GM19328 (cell line): ENCODE results near the gene PDE6A.
"Not testable (repeated sequence)": the region's sequence is repeated elsewhere in the genome, so short reads cannot be mapped to it uniquely, and the experiment has no call there.

Experiments
- ATAC-seq: cut with Tn5 transposase; IDR thresholded peaks from one replicate; pipeline ENCODE4 v1.9.1; 2021; ENCODE audit warnings: mild to moderate bottlenecking, moderate library complexity; ENCODE audit not compliant: unreplicated experiment

The PDE6A gene

DNA sequence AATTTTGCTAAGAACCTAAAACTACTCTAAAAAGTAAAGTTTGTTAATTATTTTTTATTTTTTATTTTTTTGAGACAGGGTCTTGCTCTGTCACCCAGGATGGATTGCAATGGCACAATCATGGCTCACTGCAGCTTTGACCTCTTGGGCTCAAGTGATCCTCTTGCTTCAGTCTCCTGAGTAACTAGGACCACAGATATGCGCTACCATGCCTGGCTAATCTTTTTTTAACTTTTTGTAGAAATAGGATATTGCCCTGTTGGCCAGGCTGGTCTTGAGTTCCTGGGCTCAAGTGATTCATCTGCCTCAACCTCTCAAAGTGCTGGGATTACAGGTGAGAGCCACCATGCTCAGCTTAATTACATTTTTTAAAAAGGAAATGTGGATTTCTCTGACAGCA is 45.8 kb downstream of the PDE6A start:
- no peak for ATAC-seq

DNA sequence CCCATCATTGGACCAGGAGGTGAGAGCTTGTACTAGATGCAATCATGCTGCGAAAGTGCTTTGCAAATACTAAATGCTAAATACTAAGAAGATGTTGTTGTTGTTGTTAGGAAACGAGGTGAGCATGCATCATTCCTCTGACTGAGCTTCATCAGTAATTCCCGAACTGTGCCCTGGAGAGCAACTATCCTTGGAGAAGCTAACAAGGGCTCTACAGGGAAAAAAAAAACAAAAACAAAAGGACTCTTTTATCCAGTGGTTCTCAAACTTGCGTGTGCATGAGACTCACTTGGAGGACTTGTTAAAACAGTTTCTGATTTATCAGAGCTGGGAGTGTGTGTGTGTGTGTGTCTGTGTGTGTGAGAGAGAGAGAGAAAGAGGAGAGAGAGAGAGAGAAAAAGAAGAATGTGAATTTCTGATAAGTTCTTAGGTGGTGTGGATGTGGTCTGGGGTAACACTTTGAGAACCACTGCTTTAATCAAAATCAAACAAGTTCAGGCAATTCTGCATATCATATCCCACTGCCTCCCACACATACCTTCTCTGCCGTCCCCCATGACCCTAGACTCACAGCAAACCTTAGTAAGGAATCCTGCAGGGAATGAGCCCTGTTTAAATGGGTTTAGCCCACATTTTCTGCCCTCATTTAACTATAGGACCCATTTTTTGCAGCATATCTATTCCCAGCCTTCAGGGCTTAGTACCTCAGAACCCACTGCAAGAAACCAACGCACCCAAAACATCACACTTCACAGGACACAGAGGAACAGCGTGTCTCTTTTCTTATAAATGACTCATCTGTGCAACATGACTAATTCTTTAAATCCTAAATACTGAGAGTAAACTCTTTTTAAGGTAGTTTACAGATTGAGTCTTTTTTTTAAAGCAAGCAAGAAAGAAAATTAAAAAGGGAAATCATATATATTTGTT is 48.9 kb downstream of the PDE6A start:
- ATAC-seq: no peak

DNA sequence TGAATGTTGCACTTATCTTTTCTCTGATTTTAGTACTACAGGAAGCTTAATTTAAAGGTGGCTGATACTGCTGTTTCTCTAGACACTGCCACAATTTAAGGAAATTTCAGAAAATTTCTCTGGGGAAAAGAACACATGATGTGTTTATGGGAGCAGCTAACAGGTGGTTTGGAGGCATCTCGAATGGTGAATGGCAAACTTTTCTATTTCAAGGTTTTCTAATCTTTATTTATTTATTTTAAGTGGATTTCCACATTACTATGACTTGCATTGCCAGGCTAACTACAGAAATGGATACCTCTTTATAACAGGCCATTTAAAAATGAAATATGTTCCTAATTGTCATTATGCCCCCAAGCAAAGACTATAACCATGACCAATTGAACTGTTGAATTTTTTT is 50.4 kb downstream of the PDE6A start:
- no peak for ATAC-seq

DNA sequence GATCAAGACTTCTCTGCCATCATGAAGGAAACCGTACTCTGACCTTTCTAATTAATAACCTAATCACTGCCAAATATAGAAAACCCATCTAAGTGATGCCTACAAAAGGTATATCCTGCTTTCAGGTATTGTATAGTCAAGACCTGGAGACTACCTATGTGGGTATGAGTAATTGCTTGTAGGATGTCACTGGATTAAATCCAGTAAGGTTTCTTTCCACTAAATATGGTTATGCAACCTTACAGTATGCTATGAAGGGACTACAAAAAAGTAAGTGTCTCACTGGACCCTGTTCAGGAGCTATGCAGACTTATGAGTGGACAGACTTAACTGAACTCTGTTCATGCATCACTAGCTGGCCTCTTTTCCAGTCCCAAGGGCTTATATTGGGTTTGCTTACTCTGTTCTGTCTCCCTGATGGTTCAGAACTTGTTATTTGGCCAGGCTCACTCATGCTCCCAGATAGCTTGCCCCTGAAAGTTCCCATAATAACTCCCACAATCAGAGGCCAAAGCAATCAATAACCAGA is 51.1 kb downstream of the PDE6A start:
- no peak for ATAC-seq

DNA sequence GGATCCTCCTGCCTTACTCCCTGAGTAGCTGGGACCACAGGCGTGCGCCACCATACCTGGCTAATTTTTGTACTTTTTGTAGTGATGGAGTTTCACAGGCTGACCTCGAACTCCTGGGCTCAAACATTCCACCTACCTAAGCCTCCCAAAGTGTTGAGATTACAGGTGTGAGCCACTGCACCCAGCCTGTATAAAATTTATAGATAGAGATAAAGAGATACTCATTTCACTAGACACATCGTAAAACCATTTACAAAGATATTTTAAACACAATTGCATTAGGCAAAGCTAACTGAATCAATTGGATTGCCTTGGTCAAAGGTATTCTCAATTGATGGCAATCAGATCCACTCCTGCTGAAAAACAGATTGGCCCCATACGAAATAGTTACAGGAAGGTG is 52.0 kb downstream of the PDE6A start:
- ATAC-seq: no peak

DNA sequence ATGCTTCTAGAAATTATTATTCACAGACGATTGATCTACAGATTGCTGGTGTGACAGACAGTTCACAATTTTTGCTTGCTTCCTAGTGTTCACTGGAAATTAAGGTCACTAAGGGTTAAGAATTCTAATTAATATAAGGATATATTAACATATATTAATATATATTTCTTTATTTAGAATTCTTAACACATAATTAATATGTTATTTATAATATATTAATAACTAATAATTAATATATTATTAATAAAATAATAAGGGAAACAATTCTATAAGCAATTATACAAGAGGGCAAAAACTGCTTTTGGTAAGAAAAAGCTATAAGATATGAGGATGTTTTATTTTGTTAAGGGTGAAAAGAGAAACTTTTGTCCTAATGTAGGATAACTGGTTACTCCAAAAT is 56.3 kb downstream of the PDE6A start:
- no peak for ATAC-seq

DNA sequence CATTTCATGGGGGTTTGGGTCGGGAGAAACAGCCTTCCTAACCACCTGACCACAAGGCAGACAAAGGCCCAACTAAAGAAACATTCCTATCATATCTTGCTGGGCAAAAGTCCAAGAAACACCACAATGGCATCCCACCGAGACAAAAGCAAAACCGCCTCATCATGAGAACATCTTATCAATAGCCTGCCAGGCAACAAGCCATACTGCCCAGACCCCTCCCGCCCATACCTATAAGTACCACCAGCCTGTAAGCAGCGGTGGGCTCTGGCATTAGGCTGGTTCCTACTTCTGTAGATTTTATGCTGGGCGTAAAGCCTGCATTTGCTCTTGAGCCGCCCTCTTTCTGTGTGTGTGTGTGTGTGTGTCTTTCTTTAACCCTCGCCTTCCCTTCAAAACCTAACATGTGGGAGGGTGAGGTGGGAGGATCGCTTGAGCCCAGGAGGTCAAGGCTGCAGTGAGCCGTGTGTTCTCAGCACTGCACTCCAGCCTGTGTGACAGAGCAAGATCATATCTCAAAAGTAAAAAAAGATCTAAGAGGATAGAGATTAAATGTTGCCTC is 56.9 kb downstream of the PDE6A start:
- ATAC-seq: no peak

DNA sequence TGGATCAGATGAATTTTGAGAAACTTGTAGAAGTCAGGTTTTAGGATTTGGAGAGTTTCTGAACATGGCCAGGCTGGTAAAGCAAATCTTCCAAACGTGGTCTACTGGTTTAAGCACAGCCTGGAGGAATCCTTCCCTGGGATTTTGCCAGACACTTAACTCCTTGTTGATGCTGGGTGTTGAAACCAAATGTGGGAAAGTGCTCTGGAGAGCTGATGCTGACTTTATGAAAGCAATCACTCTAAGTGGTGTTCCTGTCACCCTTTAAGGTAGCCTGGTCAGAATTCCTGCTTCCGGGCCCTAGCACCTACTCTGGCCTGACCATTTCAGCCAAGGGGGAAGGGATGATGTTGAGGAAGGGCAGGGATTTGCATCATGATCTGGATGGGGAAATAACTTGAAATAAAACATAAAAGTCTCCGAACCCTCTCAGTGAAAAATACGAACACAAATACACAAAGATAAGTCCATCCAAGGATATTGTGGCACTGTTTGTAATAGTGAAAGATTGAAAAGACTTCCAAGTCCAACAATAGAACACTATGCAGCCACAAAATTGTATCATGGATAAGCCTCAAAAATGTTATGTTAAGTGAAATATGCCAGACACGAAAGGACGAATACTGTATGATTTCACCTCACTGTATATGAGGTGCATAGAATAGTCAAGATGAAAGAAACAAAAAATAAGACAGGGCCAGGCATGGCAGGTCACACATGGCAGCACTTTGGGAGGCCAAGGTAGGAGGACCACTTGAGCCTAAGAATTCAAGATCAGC is 57.7 kb downstream of the PDE6A start:
- no peak for ATAC-seq

DNA sequence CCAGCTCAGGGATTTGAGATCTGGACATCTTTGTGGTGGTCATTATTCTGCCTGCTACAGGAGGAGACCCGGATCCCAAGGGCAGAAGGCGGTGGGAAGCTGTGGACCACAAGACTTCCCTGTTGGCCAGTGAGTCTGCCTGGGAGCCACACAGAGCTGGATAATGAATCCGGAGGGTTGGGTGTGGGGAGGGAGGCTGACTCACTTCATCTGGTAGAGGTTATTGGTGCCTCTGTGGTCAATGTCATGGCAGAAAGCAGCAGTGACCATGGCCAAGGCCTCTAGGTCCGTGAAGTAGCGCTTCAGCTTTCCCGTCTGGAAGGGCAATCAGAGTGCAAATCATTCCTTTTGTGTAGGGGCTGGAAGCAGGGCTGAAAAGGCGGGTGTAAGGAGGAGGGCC is 58.5 kb downstream of the PDE6A start:
- no peak for ATAC-seq

DNA sequence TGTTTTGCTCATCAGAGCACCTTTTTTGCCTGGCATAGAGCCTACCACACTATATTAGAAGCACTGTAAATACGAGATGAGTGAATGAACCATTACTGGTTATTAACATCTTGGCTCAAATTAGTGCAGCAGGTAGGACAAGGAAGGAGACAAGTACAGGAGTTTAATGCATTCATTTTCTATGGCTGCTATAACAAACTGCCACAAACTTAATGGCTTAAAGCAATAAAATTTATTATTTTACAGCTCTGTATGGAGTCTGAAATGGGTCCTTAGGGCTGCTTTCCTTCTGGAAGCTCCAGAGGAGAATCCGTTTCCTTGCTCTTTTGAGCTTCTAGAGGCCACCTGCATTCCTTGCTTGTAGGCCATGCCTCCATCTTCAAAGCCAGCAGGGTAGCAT is 59.1 kb downstream of the PDE6A start:
- ATAC-seq: no peak

DNA sequence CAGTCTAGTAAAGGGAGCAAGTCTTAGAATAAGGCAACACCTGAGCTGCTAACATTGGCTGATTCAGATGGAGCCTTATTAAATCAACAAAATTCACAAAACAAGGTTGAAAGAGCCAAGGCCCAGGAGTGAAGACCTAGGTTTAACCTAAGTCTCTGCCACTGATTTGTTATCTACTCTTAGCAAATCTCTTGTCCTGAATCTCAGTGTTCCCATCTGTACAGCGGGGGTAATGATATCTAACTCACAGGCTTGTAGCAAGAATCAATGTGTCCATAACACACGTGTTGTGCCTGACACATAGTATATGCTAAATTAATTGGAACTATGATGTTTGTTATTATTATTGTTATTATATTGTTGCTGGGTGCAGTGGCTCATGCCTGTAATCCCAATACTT is 61.0 kb downstream of the PDE6A start:
- no peak for ATAC-seq

DNA sequence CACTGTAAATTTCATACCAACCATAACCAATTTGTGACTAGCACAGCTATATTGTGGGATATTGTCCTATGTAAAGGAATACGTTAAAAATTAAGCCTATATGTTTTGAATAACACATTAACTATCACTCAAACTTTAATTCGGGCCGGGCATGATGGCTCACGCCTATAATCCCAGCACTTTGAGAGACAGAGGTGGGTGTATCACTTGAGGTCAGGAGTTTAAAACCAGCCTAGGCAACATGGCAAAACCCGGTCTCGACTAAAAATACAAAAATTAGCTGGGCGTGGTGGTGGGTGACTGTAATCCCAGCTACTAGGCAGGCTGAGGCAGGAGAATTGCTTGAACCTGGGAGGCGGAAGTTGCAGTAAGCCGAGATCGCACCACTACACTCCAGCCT is 62.0 kb downstream of the PDE6A start:
- not testable (repeated sequence) for ATAC-seq

DNA sequence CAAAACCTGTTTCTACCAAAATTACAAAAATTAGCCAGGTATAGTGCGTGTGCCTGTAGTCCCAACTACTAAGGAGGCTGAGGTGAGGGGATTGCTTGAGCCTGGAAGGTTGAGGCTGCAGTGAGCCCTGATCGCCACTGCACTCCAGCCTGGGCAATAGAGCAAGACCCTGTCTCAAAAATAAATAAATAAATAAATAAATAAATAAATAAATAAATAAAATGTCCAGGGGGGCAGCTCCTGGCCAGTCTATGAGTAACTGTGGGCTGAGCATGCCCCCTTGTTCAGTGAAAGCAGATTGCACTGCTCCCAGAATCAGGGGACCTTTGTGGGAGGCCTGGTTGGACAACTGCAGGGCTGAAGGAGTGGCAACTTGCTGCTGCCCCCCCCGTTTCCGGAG is 62.7 kb downstream of the PDE6A start:
- ATAC-seq: no peak

DNA sequence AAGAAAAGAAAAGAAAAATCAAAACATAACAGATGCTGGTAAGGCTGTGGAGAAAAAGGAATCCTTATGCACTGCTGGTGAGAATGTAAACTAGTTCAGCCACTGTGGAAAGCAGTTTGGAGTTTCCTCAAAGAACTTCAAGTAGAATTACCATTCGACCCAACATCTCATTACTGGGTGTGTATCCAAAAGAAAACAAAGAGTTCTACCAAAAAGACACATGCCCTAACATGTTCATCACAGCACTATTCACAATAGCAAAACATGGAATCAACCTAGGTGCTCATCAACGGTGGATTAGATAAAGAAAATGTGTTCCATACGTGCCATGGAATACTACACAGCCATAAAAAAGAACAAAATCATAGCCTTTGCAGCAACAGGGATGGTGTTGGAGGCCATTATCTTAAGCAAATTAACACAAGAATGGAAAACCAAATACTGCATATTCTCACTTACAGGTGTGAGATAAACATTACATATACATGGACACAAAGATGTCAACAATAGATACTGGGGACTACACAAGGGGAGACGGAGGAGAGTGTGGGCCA is 63.4 kb downstream of the PDE6A start:
- no peak for ATAC-seq

DNA sequence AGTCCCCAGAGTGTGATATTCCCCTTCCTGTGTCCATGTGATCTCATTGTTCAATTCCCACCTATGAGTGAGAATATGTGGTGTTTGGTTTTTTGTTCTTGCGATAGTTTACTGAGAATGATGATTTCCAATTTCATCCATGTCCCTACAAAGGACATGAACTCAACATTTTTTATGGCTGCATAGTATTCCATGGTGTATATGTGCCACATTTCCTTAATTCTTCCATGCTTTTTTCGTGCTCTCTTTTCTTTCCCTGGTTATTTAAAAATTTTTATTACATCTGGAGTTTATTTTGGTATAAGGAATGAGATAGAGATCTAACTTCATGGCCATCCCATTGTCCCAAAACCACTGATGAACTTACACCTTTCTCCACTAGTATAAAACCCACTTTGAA is 65.0 kb downstream of the PDE6A start:
- ATAC-seq: not testable (repeated sequence)

DNA sequence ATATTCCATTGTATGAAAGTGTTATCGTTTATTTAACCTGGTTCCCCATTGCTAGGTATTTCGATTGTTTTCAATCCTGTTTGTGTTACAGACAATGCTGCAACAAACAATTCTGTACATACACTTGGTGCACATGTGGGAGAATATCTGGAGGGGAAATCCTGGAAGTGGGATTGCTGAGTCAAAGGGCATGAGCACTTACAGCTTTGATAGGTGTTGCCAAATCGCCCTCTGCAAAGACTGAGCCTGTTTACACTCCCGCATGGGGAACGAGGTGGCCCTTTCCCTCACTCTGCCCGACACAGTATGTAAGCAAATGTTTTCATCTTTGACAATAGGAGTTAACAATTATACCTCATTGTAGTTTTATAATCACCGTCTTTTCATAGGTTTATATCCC is 66.2 kb downstream of the PDE6A start:
- ATAC-seq: no peak

DNA sequence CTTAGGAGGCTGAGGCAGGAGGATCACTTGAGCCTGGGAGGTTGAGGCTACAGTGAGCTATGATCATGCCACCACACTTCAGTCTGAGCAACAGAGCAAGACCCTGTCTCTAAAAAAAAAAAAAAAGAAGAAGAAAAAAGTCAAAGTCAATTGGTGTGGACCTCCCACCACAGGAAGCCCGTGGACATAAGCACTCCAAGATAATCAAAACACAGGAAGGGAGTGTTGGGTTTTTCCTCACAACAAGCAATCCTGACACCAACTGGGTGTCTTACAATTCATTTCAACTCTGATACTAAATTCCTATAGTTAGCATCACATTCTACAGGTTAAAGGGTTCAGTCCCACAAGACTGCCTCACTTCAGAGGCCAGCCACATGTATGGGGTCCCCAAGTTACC is 70.7 kb downstream of the PDE6A start:
- ATAC-seq: no peak

DNA sequence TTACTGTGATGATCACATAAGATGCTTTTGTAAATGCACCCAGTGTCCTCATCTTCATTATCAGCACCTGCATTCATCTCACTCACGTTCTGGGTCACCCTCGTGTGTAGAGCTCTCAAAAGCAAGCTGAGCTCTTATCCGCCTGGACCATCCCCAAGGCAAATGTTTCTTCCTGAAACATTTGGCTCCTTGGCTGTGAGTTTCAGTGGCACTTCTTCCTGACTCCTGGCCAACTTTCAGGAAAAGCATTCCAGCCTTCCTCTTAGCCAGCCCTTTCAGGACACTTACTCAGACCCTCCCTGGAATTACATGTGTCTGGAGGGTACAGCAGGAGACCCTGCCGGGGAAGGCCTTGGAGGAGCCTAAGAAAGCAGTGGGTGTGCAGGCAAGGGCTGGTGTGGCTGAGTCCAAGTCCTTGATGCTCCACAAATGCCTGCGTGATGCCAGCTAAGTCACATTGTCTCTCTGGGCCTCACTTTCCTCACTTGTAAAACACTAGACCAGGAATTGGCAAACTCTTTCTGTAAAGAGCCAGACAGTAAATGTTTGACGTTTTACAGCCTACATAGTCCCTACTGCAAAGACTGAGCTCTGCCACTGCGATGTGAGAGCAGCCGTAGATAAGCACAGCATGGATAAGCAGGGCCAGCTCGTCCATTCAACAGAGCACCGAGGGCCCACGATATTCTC is 72.1 kb downstream of the PDE6A start:
- no peak for ATAC-seq

DNA sequence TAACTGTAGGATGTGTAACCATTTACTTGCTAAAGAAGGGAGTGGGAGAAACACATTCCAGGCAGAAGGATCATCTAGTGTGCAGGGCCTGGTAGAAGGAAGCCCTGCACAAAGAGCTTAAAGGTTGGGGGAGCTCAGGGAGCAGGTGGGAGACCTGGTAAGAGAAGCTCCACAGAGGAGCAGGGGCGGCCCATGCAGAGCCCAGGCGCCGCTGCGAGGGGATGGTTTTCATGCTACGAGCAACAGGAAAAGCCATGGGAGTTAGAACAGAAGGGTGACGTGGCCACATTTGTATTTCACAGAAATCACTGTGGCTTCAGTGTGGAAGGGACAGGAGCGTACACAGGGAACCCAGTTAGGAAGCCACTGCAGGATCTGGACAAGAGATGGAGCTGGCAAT is 73.1 kb downstream of the PDE6A start:
- no peak for ATAC-seq

DNA sequence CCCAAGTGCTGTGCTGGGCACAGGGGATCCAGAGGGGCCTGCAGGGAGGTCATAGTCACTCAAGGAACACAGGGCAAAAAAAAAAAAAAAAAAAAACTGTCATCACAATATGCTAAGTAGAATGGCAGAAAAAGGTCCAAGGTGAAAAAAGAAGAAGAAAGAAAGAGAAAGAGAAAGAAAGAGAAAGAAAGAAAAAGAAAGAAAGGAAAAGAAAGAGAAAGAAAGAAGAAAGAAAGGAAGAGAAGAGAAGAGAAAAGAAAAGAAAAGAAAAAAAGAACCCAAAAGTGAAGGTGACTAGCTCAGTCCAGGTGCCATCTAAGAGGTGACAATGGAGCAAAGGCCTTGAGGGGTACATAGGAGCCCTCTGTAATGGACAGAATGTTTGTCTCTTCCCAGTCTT is 73.9 kb downstream of the PDE6A start:
- no peak for ATAC-seq

DNA sequence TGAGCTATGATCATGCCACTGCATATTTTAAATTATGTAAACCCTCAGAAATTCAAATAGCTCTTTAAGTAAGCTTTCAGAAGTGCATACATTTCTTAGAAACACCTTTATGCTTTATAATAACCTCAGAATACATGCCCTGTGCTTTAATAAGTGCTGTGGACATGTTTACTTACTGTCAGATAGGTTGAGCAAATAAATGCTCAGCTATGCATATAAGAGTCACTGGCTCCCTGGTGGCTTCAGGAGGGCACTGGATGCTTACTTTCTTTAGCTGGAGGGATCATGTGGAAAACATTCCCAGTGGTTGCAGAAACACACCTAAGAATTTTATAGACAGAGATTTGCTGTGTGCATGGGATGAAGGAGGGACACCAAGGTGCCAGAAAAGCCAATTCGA is 74.4 kb downstream of the PDE6A start:
- ATAC-seq: no peak
